Neural progenitor cell (in vitro differentiated cells): ENCODE data around the gene SEPHS1.

Experiments
- EZH2 ChIP-seq: fragments of 200-600 bp; sonication (generic); IDR thresholded peaks from 2 replicates; pipeline ENCODE4 v1.6.1; 2017; ENCODE audit warnings: antibody characterized with exemption, mild to moderate bottlenecking, moderate library complexity
- EZH2phosphoT487 ChIP-seq: fragments of 200-600 bp; sonication (generic); IDR thresholded peaks from 2 replicates; pipeline ENCODE4 v1.6.1; 2017; ENCODE audit warnings: antibody characterized with exemption
- TF ChIP-seq, protein P1 (sequence below): fragments of 200-600 bp; sonication (generic); IDR thresholded peaks from 2 replicates; pipeline ENCODE4 v1.5.1; 2017; ENCODE audit warnings: antibody characterized with exemption, mild to moderate bottlenecking

DNA sequence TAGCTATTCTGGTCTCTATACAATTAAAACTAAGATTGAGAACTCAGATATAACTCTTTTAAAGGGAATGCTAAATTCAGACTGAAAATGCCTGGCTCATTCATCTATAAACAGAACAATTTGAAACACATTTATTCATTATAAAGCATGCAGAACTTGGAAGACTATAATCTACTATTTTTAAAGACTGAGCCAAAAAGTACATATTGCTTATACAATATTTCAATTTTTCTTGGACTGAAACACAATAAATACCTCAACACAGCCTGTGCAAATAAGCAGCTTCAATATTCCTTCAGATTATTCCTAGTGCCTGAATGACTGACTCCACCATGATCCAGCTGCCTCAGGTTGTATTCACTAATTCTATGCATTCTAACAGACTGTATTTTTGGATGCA, 32.7 kb downstream of the SEPHS1 start:
- TF ChIP-seq EZH2phosphoT487 (no peak), EZH2 (no peak)
- TF ChIP-seq, protein P1, sequence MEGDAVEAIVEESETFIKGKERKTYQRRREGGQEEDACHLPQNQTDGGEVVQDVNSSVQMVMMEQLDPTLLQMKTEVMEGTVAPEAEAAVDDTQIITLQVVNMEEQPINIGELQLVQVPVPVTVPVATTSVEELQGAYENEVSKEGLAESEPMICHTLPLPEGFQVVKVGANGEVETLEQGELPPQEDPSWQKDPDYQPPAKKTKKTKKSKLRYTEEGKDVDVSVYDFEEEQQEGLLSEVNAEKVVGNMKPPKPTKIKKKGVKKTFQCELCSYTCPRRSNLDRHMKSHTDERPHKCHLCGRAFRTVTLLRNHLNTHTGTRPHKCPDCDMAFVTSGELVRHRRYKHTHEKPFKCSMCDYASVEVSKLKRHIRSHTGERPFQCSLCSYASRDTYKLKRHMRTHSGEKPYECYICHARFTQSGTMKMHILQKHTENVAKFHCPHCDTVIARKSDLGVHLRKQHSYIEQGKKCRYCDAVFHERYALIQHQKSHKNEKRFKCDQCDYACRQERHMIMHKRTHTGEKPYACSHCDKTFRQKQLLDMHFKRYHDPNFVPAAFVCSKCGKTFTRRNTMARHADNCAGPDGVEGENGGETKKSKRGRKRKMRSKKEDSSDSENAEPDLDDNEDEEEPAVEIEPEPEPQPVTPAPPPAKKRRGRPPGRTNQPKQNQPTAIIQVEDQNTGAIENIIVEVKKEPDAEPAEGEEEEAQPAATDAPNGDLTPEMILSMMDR = no peak
